GM10847 (cell line): ENCODE results near the gene ZNF580.
A peak's percentile ranks its signal among the peaks of the same experiment; 100 is the strongest.

ENCODE experiments used
- POLR2A ChIP-seq: IDR thresholded peaks from 2 replicates; pipeline ENCODE4 v1.6.1; 2011; ENCODE audit not compliant: insufficient read length; ENCODE audit errors: extremely low read depth

ZNF580 gene

DNA sequence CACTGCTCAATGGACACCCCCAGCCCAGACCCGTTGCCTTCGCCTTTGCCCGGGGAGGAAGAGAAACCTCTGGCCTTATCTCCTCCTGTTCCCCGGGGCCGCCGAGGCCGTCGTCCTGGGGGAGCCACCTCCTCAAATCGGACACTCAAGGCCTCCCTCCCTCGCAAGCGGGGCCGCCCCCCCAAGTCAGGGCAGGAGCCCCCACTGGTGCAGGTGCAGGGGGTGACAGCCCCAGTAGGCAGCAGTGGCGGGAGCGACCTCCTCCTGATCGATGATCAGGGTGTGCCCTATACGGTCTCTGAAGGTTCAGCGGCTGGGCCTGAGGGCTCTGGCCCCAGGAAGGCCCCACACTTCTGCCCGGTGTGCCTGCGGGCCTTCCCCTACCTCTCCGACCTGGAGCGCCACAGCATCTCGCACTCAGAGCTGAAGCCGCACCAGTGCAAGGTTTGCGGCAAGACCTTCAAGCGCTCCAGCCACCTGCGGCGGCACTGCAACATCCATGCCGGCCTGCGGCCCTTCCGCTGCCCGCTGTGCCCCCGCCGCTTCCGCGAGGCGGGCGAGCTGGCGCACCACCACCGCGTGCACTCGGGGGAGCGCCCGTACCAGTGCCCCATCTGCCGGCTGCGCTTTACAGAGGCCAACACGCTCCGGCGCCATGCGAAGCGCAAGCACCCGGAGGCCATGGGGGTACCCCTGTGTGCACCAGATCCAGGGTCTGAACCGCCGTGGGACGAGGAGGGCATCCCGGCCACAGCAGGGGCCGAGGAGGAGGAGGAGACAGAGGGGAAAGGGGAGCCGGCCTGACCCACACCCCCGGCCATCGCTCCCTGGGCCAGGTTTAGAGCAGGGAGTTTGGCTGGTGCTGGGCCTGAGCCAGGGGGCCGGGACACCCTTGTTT is 38.4 kb upstream of the ZNF580 start:
- TF ChIP-seq POLR2A: no peak

DNA sequence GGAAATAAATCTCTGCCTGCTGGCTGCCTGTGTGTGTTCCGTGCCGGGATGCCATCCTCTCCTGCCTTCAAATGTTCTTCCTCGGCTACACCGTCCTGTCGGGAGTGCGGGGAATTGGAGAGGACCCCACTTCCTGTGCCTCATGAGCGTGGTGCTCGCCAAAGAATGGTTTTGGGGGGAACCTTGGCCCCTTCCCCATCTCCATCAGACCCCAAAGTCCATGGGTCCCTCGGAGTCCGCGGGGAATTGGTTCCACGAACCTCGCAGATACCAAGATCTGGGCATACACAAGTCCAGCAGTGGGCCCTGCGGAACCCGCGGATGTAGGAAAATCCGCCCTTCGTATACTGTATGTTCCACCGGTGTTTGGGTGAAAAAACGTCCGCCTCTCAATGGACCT is 37.7 kb upstream of the ZNF580 start:
- TF ChIP-seq POLR2A: no peak

DNA sequence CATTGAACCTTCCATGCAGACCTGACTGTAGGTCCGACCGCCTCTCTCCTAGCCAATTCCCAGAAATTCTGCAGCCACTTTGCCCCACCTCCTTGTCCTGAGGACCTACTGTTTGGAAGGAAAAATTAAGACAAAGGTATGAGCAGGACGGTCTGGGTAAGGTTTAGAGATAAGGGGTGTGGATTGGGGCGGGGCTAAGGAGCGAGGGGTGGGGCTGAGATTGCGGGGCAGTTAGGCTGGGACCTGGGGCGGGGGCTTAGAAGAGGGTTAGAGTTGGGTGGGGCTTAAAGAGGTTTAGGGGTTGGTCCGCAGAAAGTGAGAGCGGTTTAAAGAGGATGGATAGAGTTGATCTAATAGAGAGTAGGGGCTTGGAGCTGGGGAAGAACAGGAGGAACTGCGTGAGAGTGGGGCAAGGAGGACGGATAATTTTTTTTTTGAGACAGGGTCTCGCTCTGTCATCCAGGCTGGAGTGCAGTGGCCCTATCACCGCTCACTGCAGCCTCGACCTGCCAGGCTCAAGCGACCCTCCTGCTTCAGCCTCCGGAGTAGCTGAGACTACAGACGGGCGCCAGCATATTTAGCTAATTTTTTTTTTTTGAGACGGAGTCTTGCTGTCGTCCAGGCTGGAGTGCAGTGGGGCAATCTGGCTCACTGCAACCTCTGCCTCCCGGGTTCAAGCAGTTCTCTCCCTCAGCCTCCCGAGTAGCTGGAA is 37.1 kb upstream of the ZNF580 start:
- no peak for TF ChIP-seq POLR2A

DNA sequence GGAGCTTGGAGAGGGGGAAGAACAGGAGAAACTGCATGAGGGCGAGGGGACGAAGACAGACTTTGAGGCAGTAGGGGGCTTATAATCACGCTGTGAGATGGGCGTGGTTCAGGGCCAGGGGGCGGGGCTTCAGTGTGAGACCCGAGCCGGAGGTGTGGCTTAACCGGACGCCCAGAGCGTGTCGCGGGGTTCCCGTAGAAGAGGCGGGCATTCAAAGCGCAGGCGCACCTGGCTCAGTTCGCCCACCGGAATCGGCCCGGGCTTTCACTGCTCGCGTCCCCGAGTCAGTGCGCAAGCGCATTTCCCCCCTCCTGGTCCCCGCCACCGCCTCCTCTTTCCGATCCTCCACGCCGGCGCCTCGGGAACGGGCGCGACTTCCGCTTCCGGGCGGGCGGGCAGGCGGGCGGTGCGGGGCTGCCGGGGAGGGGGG is 35.6 kb upstream of the ZNF580 start:
- peak; percentile 15 for TF ChIP-seq POLR2A

DNA sequence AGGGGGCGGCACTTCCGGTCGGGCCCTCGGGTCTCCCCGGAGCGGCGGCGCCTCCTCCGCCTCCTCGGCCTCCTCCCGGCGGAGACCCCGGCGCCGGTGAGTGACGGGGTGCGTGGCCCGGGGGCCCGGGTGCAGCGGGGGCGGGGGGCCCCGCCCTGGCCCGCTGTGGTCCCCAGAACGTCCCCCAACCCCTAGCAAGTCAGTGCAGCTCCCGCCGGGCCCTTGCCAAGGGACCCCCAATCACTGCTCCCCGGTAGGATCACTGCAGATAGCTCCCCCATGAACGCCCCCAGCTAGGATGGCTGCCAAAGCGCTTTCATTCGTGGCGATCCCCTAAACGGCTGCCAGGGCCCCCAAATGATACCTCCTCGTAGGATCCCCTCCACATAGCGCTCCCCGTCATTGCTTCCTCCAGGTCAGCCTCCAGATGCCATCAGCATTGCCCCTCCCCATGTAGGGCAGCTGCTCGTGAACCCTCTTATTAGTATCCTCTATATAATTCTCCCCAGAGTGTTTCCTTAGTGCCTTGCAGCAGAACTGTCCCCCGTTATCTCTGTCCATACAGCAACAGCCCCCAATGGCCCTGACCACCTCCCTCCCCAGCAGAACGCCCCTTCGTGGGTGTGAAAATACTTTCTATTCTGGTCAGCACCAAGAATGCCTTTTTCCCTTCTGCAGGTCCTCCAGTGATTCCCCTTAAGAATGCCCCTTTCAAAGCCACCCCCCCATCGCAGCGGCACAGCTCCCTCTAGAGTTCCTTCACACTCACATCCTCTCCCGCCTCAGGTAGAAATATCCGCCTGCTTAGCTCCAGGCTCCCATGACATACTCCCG is 34.9 kb upstream of the ZNF580 start, which contains the start of gene ZNF865:
TSS of gene ZNF865 (plus strand) at position 11 of the 834 bp plus-strand sequence. CDS start 7,972 bp downstream, outside the sequence.
- no peak for TF ChIP-seq POLR2A

DNA sequence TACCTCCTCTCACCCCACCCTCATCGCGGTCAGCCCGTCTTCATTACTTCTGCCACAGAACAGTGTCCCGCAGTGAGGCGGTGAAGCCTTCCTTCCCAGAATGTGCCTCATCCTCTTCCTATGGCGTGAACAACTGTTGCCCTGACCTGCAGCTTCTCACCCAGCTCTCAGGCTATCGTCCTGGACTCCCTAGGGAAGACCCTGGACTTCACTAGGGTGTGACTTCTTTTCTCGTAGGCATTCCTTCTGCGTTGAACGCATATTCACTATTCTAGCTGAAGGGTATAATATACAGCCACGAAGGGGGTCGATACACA is 34.4 kb upstream of the ZNF580 start:
- TF ChIP-seq POLR2A: no peak

DNA sequence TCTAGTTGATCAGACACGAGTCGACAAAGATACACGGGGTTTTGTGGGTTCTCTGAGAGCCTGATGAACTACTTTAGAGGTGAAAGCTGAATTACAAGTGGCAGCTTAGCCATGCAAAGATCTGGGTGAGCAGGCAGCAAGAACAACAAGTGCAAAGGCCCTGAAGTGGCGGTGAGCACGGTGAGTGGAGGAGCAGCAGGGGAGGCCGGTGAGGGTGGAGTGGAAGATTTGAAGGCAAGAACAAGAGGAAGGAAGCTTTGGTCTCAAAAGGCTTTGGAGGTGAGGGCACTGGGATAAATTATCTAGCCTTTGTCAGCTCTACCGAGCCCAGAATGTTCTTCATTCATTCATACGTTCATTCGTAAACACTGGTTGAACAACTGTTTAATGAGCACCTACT is 34.0 kb upstream of the ZNF580 start:
- TF ChIP-seq POLR2A: no peak

DNA sequence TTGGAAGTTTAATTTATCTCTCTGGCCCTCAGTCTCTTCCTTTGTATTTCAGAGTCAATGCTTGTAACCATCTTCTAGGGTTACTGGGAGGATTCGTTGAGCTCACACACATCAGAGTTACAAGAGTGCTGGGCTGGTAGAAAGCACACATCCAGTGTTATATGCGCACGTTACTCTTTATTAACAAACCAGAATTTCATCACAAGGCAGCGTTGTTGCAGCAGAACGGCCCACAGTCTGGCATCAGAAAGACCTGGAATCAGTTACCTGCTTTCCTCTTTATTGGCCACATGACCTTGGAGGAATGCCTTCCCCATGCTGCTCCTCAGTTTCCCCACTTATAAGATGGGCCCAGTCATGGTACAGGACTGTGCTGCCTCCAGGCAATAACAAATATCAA is 31.5 kb upstream of the ZNF580 start:
- TF ChIP-seq POLR2A: no peak

DNA sequence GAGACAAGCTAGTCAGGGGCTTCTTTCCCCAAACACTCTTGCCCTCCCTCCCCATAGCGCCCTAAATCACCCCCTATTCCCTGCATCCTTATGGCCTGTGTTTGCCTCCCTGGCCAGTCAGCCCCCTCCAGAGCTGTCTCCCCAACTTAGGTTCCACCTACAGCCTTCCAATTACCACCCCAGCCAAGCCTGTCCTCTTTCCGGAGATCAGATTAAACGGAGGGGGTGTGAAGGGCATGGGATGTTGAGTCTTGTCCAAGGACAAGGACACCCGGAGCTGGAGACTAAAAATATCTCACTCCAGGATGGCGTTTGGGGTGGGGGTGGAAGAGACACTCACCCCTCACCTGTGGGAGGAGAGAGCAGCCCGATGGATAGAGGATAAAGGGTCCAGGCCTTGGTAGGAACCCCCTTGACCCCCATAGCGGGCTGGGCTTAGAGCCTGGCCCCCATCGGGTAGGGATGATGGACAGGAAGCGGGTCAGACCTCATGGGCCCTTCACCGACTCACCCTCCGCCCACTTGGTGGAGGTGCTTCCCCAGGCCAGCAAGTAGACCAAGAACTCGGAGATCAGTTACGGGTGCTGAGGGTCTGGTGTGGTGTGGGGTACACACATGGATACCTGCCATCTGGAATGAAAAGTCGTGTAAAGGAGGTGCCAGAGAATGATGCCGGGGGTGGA is 29.4 kb upstream of the ZNF580 start:
- no peak for TF ChIP-seq POLR2A

DNA sequence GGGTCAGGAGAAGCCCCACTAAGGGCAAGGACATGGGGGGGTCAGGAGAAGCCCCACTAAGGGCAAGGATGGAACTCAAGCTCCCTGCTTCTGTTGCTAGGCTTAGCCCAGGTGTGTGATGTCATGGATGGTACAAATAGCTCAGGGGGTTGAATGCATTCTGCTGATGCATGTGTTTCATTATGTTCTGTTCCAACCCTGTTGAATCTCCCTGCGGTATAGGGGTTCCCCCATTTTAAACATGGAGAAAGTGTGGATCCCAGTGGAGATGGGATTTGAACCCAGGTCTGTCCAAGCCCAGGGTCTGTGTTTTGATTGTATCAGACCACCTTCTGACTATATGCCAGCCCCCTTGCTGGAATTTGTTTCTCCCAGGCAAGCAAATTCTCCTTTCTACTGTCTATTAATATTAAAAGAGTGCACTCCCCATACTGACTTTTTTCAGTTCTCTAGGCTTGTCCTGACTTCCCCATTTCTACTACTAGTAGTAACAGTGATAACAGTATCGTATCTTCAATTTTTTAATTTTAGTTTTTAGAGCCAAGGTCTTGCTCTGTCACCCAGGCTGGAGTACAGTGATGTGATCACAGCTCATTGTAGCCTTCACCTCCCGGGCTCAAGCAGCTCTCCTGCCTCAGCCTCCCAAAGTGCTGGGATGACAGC is 28.7 kb upstream of the ZNF580 start:
- TF ChIP-seq POLR2A: no peak

DNA sequence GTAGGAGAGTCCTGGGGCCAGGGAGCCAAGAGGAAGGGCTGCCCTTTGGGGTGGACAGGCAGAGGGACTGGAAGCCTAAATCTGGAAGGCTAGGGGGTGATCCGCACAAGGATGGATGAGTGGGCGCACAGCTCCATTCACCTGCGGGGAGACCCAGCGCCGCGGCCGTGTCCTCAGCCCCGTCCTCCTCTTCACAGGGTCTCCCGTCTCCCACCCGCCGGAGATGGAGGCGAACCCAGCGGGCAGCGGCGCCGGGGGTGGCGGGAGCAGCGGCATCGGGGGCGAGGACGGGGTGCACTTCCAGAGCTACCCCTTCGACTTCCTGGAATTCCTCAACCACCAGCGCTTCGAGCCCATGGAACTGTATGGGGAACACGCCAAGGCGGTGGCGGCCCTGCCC is 27.4 kb upstream of the ZNF580 start:
- TF ChIP-seq POLR2A: no peak

DNA sequence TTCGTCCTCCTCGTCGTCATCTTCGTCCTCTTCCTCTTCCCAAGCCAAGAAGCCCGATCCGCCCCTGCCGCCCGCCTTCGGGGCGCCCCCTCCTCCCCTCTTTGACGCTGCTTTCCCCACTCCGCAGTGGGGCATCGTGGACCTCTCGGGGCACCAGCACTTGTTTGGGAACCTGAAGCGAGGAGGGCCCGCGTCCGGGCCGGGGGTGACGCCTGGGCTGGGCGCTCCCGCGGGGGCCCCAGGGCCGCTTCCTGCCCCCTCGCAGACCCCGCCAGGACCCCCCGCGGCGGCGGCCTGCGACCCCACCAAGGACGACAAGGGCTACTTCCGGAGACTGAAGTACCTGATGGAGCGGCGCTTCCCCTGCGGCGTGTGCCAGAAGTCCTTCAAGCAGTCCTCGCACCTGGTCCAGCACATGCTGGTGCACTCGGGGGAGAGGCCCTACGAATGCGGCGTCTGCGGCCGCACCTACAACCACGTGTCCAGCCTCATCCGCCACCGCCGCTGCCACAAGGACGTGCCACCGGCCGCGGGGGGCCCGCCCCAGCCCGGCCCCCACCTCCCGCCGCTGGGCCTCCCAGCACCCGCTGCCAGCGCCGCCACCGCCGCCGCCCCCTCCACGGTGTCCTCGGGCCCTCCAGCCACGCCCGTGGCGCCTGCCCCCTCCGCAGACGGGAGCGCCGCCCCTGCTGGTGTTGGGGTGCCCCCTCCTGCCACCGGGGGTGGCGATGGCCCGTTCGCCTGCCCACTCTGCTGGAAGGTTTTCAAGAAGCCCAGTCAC is 26.7 kb upstream of the ZNF580 start:
- no peak for TF ChIP-seq POLR2A

DNA sequence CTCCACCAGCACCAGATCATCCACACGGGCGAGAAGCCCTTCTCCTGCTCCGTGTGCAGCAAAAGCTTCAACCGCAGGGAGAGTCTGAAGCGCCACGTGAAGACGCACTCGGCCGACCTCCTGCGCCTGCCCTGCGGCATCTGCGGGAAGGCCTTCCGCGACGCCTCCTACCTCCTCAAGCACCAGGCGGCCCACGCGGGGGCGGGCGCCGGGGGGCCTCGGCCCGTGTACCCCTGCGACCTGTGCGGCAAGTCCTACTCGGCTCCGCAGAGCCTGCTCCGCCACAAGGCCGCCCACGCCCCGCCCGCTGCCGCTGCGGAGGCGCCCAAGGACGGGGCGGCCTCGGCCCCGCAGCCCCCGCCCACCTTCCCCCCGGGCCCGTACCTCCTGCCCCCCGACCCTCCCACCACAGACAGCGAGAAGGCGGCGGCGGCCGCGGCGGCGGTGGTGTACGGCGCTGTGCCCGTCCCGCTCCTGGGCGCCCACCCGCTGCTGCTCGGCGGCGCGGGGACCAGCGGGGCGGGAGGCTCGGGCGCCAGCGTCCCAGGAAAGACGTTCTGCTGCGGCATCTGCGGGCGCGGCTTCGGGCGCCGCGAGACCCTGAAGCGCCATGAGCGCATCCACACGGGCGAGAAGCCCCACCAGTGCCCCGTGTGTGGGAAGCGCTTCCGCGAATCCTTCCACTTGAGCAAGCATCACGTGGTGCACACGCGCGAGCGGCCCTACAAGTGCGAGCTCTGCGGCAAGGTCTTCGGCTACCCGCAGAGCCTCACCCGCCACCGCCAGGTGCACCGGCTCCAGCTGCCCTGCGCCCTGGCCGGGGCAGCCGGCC is 25.9 kb upstream of the ZNF580 start:
- TF ChIP-seq POLR2A: no peak
